ENCODE data around the gene ACD. TPM values are rescaled to one million over a fixed set of nuclear protein-coding genes. Genes with fewer than 3 reads are reported as not detected.

The ACD gene
- total RNA-seq, 1 experiment from 2014 or later: 41.3 TPM

DNA sequence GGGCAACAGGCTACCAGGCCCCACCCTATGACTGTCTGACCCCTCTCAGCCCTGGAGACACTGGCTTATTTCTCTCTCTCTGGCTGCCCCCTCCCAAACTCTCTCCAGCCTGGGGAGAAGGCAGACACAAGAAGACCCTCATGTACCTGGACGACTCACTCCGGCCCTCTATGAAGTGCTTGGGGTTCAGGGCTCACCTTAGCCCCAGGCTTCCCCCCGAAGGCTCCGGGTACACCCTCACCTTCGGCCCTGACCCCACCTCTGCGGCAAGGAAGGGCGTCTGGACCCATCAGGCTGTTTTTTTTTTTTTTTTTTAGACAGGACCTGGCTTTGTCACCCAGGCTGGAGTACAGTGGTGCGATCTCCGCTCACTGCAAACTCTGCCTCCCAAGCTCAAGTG lies 16.0 kb downstream of the ACD start:
- ChIA-PET CTCF (interaction anchor here (0.6 to 9.6 kb wide), 16 partner anchors 16 to 578 kb away, joined by 3 to 197 read pairs (median 5); partner anchors contain the start of genes ACD, ATP6V0D1, CTCF and PSKH1), POLR2A (no interaction called here)
- no peaks in the 10 kb centered on the region; the same call in 1 of the 2 replicates for H3K4me1 Mint-ChIP-seq
- DNase-seq (ENCODE audit: low spot score) (no peak), ATAC-seq (no peak)
- peak overlapping the region; percentile 62 for H3K4me3 Mint-ChIP-seq
- H3K27me3 Mint-ChIP-seq (ENCODE audit: low read depth): peaks cover 45% of the 10 kb centered on the region
- H3K9me3 Mint-ChIP-seq: no peaks in the 10 kb centered on the region
- TF ChIP-seq TEAD1 (CRISPR knock-in tag; IDR thresholded peaks at IDR 0.05) (no peak), ZBTB21 (CRISPR knock-in tag; IDR thresholded peaks at IDR 0.05; ENCODE audit: borderline replicate concordance) (no peak), NFYB (CRISPR knock-in tag; conservative IDR thresholded peaks at IDR 0.05; ENCODE audit: low read depth) (no peak), ZNF671 (CRISPR knock-in tag; IDR thresholded peaks at IDR 0.05) (no peak), ETV6 (CRISPR knock-in tag; IDR thresholded peaks at IDR 0.05) (no peak), MXD4 (CRISPR knock-in tag; IDR thresholded peaks at IDR 0.05; ENCODE audit: borderline replicate concordance) (no peak), SMAD3 (CRISPR knock-in tag; IDR thresholded peaks at IDR 0.05; ENCODE audit: borderline replicate concordance) (no peak), NFE2L1 (CRISPR knock-in tag; IDR thresholded peaks at IDR 0.05) (no peak), NR3C1 (CRISPR knock-in tag; conservative IDR thresholded peaks at IDR 0.05; ENCODE audit: low read depth) (no peak)
- TF ChIP-seq, protein P1, sequence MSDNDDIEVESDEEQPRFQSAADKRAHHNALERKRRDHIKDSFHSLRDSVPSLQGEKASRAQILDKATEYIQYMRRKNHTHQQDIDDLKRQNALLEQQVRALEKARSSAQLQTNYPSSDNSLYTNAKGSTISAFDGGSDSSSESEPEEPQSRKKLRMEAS (CRISPR knock-in tag; IDR thresholded peaks at IDR 0.05): no peak
- TF ChIP-seq, protein P2, sequence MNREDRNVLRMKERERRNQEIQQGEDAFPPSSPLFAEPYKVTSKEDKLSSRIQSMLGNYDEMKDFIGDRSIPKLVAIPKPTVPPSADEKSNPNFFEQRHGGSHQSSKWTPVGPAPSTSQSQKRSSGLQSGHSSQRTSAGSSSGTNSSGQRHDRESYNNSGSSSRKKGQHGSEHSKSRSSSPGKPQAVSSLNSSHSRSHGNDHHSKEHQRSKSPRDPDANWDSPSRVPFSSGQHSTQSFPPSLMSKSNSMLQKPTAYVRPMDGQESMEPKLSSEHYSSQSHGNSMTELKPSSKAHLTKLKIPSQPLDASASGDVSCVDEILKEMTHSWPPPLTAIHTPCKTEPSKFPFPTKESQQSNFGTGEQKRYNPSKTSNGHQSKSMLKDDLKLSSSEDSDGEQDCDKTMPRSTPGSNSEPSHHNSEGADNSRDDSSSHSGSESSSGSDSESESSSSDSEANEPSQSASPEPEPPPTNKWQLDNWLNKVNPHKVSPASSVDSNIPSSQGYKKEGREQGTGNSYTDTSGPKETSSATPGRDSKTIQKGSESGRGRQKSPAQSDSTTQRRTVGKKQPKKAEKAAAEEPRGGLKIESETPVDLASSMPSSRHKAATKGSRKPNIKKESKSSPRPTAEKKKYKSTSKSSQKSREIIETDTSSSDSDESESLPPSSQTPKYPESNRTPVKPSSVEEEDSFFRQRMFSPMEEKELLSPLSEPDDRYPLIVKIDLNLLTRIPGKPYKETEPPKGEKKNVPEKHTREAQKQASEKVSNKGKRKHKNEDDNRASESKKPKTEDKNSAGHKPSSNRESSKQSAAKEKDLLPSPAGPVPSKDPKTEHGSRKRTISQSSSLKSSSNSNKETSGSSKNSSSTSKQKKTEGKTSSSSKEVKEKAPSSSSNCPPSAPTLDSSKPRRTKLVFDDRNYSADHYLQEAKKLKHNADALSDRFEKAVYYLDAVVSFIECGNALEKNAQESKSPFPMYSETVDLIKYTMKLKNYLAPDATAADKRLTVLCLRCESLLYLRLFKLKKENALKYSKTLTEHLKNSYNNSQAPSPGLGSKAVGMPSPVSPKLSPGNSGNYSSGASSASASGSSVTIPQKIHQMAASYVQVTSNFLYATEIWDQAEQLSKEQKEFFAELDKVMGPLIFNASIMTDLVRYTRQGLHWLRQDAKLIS (CRISPR knock-in tag; IDR thresholded peaks at IDR 0.05; ENCODE audit: borderline replicate concordance): no peak
- TF ChIP-seq, protein P3, sequence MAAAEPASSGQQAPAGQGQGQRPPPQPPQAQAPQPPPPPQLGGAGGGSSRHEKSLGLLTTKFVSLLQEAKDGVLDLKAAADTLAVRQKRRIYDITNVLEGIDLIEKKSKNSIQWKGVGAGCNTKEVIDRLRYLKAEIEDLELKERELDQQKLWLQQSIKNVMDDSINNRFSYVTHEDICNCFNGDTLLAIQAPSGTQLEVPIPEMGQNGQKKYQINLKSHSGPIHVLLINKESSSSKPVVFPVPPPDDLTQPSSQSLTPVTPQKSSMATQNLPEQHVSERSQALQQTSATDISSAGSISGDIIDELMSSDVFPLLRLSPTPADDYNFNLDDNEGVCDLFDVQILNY (CRISPR knock-in tag; IDR thresholded peaks at IDR 0.05): no peak
- no peak overlapping the region for H3K27ac Mint-ChIP-seq
- H3K36me3 Mint-ChIP-seq: peaks cover 3% of the 10 kb centered on the region; the same call in 1 of the 2 replicates

DNA sequence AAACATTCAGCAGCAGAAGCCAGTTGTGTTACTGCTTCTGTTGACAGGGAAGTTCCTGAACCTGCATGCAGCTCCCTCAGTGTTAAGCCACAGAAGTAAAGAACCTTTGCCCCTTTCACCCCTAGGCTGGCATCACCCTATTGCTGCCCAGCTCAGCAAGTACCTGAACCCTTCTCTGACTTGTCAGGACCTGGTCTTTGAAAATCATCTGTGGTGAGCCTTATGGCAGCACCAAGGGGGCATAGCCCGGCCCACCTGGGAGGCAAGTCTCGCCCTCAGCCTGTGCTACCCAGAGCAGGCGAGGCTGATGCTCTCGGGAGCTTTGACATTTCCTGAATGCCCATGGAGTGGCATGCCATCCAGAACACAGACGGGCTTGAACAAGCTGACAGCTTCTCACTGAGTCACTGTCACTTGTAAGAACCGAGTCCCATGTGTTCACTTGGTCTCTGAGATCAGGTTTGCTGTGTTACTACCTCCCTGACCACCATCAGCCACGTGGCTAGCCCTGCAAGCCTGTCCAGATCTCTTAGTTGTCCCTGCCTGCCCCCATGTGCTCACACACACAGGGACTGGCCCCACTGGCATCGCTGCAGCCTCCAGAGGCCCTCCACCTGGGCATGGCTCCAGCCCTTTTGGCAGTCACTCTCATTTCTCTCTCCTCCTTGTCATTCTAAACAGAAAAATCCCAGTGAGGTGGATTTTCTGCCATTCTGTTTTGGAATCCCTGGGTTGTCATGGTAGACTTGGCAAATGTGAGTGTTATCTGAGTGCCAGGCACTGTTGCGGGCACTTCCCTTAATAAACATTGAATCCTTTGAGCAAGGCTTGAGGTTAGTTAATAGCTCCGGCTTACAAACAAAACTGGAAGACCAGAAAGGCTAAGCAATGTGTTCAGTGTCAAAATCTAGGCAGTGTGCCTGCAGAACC lies 18.0 kb downstream of the ACD start:
- Mint-ChIP-seq H3K27me3 (ENCODE audit: low read depth) (peaks cover 26% of the 10 kb centered on the region), H3K36me3 (peaks cover 21% of the 10 kb centered on the region), H3K4me3 (no peak overlapping the region), H3K4me1 (no peaks in the 10 kb centered on the region; the same call in 1 of the 2 replicates), H3K27ac (no peak overlapping the region), H3K9me3 (no peaks in the 10 kb centered on the region)
- DNase-seq (ENCODE audit: low spot score): no peak
- TF ChIP-seq, protein P4, sequence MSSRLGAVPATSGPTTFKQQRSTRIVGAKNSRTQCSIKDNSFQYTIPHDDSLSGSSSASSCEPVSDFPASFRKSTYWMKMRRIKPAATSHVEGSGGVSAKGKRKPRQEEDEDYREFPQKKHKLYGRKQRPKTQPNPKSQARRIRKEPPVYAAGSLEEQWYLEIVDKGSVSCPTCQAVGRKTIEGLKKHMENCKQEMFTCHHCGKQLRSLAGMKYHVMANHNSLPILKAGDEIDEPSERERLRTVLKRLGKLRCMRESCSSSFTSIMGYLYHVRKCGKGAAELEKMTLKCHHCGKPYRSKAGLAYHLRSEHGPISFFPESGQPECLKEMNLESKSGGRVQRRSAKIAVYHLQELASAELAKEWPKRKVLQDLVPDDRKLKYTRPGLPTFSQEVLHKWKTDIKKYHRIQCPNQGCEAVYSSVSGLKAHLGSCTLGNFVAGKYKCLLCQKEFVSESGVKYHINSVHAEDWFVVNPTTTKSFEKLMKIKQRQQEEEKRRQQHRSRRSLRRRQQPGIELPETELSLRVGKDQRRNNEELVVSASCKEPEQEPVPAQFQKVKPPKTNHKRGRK (CRISPR knock-in tag; IDR thresholded peaks at IDR 0.05; ENCODE audit: borderline replicate concordance): no peak
- no peak for TF ChIP-seq MYBL2 (CRISPR knock-in tag; IDR thresholded peaks at IDR 0.05)
- TF ChIP-seq, protein P5, sequence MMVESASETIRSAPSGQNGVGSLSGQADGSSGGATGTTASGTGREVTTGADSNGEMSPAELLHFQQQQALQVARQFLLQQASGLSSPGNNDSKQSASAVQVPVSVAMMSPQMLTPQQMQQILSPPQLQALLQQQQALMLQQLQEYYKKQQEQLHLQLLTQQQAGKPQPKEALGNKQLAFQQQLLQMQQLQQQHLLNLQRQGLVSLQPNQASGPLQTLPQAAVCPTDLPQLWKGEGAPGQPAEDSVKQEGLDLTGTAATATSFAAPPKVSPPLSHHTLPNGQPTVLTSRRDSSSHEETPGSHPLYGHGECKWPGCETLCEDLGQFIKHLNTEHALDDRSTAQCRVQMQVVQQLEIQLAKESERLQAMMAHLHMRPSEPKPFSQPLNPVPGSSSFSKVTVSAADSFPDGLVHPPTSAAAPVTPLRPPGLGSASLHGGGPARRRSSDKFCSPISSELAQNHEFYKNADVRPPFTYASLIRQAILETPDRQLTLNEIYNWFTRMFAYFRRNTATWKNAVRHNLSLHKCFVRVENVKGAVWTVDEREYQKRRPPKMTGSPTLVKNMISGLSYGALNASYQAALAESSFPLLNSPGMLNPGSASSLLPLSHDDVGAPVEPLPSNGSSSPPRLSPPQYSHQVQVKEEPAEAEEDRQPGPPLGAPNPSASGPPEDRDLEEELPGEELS (CRISPR knock-in tag; IDR thresholded peaks at IDR 0.05): no peak
- TF ChIP-seq, protein P6, sequence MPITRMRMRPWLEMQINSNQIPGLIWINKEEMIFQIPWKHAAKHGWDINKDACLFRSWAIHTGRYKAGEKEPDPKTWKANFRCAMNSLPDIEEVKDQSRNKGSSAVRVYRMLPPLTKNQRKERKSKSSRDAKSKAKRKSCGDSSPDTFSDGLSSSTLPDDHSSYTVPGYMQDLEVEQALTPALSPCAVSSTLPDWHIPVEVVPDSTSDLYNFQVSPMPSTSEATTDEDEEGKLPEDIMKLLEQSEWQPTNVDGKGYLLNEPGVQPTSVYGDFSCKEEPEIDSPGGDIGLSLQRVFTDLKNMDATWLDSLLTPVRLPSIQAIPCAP (CRISPR knock-in tag; IDR thresholded peaks at IDR 0.05): no peak
- no peak for TF ChIP-seq OVOL2 (CRISPR knock-in tag; IDR thresholded peaks at IDR 0.05; ENCODE audit: borderline replicate concordance)
- TF ChIP-seq, protein P7, sequence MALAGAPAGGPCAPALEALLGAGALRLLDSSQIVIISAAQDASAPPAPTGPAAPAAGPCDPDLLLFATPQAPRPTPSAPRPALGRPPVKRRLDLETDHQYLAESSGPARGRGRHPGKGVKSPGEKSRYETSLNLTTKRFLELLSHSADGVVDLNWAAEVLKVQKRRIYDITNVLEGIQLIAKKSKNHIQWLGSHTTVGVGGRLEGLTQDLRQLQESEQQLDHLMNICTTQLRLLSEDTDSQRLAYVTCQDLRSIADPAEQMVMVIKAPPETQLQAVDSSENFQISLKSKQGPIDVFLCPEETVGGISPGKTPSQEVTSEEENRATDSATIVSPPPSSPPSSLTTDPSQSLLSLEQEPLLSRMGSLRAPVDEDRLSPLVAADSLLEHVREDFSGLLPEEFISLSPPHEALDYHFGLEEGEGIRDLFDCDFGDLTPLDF (CRISPR knock-in tag; IDR thresholded peaks at IDR 0.05): no peak
- no peak for ATAC-seq
- POLR2A ChIA-PET: interaction anchor here (1.1 kb wide), 1 partner anchor 80 kb away, joined by 3 read pairs; no protein-coding TSS in a partner anchor
- CTCF ChIA-PET: interaction anchor here (0.7 to 9.6 kb wide), 7 partner anchors 19 to 121 kb away, joined by 3 to 197 read pairs (median 4); partner anchors contain the start of genes ACD and PARD6A

Measured in WTC11 (cell line).